ENCODE measurements around the gene PIK3R5.

PIK3R5 gene

DNA sequence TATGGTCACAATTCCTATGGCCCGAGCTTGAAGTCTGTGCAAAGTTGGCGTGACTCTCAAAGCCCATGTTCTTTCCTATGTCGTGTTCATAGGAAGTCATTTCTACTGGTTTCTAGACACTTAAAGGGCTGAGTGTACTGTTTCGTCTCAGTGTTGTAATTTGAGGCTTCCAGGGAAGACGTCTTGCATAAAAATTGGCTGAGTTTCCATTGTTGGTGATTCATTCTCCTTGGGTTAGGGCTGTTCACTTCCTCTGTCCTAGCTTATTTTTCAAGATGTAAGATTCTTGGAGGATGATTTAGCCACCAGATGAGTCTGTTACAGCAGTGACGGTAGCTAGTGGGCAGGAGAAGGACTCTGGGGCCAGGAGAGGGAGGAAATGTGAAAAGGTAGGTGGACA, 43.1 kb downstream of the PIK3R5 start:
- DNase-seq (ENCODE audit: low read depth) = no peak

DNA sequence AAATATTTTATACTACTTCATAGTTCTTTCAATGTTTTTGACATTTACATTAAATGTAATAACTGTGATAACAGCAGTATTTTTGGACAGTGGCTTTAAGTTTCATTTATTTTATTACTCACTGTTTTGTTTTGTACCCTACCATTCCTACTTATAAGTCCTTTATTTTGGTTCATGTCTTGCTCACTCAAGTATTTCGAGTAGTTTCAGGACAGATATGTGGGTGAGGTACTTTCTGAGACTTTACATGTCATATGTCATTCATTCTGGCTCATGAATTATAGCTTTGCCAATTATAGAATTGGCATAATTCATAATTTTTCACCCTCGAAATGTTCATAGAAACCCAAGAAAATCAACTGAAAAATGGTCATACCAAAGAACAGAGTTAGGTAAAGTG, 44.4 kb downstream of the PIK3R5 start:
- DNase-seq (ENCODE audit: low read depth) = no peak

DNA sequence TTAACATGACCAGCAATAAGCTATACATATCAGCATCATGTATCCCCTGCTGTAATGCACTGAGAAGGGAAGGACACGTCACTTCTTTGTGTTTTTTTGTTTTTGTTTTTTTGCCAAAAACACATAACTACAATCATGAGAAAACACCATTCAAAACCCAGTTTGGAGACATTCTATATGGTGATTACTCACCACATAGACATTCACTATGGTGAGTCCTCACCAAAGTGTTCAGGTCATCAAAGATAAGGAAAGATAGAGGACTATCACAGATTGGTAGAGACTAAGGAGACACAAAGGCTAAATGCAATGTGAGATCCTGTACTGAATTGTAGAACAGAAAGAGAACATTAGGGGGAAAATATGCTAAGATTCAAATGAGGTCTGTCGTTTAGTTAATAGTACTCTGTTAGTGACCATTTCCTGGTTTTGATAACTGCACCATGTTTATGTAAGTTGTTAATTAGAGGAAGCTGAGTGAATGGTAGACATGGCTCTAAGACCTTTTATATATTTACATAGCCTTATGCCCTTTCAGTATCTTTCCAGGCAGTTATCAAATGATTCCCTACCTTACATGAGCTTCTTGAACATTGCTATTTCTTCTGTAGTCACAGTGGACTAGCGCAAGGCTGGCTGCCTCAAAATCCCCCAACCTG, 46.6 kb downstream of the PIK3R5 start:
- no peak for DNase-seq (ENCODE audit: low read depth)

DNA sequence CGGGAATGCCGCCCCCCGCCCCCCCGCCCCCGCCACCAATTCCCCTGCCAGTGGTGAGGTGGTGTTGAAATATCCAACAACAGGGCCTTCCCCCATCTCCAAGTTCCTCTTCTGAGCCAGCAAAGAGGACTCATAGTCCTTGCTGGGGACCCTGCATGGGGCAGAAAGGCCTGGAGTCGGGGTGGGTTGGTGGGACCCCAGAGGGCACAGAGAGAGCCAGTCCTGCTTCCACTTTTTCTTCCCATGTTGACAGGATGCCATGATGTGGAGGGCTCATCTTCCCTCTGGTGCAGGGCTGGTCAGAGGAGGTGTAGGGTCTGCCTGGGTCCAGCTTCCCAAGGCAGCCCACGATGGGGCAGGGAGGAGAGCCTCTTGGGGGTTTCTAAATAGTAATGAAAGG, 49.0 kb downstream of the PIK3R5 start:
- no peak for DNase-seq (ENCODE audit: low read depth)

DNA sequence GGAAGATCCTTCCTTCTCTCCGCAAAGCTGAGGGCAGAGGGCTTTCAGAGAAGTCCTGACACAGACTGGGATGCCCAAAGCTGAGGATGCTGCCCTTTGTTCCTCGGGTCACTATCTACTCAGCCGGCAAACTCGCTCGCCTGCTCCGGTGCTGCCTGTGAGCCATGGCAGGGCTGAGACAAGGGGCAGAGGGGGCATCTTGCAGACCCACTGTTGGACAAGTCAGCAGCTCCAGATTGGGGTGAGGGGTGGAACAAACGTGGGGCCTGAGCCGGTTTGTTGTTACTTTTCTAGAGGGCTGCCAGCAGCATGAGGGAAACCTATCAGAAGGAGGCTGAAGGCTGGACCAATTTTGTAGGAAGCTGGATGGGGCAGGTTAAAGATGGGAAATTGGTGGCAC, 51.0 kb downstream of the PIK3R5 start:
- no peak for DNase-seq (ENCODE audit: low read depth)

DNA sequence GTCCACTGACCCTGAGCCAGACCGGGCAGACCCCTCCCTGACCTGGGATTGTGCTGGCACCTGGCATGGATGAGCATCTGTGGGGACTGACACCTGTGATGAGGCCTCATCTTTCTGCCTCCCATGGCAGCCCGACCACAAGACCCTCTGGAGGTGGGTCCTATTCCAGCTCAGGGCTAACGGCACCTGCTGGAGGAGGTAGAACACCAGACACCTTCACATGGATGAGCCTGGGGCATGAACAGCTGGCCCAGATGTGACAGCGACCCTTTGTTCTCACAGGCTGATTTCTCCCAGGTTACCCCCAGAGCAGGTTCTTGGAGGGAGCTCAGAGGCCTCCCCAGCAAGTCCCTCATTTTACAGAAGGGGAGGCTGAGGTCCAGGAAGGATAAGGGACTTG, 51.6 kb downstream of the PIK3R5 start:
- no peak for DNase-seq (ENCODE audit: low read depth)

DNA sequence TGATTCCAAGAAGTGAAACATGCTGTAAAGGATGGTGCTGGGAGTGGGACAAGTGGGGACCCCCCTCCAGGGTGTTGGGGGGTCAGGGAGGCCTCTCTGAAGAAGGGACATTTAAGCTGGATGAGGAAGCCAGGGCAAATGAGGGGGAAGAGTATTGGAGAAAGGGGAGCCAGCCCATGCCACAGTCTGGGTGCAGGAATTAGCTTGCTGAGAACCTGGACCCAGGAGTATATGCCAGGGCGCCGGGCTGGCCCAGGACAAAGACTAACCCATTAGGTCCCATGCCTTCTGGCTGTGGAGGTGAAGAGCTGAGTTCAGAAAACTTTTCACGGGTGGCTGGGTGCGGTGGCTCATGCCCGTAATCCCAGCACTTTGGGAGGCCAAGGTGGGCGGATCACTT, 52.4 kb downstream of the PIK3R5 start:
- DNase-seq (ENCODE audit: low read depth) = no peak

DNA sequence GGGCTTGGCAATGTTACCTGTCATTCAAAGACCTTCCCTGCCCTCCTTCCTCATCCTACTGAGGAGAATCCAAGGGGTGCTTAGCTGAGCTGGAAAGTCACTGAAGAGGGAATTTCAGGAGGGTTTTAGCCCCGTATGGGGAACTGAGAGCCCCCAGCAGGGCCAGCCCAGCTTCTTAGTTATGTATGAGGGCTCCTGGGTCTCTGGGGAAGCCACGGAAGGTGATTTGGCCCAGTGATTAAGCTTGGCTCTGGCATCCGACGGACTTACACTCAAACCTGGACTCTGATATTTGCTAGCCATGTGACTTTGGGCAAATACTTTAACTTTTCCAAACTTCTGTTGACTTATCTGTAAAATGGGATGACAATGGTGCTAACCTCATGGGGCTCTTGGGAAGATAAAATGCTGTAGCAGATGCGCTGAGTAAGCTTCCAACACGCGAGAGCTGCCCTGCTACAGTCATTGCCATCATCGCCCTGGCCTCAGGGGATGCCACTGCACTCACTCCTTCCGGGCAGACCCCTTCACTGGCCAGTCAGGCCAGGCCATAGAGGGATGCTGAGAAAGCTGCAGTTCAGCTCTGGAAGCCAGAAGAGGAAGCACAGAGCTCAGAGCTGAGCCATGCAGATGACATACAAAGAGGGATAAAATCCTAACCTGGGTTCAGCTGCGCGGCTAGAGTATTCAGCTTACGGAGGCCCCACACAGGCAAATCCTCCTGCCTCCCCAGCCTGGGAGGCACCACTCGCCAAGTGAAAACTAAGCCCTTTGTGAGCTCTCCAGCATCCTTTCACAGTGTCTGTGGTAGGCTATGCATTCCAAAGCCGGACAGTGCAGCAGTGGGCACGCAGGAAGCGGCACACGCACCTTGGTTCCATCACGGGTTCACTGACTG, 53.2 kb downstream of the PIK3R5 start:
- no peak for DNase-seq (ENCODE audit: low read depth)

DNA sequence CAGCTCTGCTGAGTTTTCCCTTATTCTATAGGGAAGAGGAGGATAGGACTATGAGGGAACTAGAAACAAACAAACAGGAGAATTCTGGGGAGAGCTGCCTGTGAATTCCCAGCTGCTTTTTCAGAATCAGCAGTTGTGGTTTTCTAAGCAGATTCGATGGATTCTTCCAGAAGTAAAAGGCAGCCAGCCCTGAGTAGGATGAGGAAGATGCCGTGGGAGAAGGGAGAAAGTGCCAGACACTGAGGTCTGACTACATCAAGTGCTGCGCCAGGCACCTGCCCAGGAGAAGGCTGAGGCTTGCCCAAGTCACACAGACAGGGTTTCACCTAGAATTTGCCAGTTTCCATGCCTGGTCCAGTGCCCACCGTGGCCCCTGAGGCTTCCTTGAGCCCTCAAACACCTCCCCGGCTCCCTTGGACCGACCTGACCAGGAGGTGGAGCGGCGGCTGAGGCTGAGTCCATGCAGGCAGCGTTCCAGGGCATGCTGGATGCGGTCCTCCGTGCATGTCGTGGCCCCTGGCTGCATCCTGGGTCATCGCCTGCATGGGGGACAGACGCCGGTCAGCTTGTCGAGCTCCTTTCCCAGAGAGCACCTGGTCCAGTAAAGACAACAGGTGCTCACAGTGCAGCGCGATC, 54.4 kb downstream of the PIK3R5 start:
- DNase-seq (ENCODE audit: low read depth) = no peak

DNA sequence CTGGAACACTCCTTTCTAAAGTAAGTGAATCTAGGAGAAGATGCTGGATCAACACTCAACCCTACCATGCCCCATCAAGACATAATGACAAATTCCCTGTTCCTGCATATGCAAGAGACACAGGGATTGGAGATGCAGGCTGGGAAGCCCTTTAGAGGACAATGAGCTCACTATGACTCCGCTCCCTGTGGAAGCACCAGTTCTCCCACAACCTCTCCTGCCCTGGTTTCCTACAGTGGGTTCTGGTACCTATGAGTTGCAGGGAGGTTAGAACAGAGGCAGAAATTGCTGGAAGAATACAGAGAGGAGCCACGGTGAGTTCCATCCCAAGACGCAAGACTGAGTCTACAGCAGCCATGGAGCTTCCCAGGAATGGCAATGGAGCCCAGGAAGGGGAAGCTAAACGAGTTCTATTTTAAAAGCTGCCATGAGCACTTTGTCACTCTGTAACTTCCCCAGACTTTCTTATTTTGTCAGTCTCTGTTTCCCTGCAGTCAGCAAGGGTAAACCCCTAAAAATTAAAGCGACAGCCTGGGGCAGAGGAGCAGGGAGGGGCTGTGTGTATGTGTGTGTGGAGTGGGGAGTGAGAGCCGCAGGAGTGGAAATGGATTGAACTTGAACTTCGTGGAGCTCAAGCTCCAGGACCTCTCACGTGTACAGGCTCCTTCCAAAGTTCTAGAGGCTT, 55.8 kb downstream of the PIK3R5 start:
- DNase-seq (ENCODE audit: low read depth) = no peak

DNA sequence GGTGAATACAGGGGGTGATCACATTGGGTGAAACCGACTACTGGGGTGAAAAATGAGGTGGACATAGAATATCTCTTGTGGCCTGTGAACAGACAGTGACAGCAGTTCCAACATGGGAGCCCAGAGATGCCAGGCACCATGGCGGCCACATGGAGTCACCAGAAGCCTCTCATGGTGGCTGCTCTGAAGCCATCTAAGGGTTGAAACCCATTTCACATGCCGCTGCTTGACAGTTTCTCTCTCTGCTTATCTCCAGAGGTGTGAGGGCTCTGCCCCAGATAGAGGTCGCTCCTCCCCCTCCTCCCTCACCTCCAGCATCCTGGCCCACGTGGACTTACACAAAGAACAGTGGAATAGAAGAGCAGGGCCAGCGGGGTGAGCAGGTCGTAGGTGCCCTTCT, 60.2 kb downstream of the PIK3R5 start:
- DNase-seq (ENCODE audit: low read depth) = no peak

DNA sequence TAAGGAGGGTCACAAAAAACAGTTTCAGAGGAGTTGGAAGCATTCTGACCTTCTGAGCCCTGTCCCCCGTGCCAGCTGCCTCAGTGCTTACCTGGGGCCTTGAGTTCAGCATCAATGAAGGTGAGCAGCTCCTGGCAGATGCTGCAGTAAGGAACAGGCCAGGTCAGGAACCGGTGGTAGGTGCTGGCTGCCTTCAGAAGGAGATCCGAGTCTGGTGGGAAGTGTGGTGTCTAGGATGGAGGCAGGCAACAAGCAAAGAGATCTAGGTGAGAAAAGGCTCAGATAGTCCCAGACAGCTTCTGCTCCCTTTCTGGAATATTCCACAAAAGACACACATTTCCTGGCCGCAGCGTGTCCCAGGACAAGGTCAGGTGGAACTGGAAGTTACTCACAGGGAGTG, 60.8 kb downstream of the PIK3R5 start:
- DNase-seq (ENCODE audit: low read depth) = no peak

DNA sequence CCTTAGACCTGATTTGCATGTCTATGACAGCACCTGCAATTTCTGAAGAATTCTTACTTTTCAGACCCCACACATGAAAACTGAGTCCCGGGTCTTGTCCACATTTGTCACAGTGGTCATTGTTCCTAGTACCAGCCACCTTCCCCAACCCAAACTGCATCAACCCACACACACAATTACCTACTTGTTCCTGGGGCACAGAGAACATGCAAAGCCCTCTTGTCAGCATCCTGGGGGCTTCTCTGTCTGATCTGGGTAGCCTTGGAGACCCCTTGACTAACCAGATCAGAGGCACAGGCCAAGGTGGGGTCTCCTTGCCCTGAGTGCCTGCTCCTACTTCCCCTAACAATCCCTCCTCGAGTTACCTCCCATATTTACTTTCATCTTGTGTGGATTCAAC, 61.3 kb downstream of the PIK3R5 start:
- DNase-seq (ENCODE audit: low read depth) = no peak

DNA sequence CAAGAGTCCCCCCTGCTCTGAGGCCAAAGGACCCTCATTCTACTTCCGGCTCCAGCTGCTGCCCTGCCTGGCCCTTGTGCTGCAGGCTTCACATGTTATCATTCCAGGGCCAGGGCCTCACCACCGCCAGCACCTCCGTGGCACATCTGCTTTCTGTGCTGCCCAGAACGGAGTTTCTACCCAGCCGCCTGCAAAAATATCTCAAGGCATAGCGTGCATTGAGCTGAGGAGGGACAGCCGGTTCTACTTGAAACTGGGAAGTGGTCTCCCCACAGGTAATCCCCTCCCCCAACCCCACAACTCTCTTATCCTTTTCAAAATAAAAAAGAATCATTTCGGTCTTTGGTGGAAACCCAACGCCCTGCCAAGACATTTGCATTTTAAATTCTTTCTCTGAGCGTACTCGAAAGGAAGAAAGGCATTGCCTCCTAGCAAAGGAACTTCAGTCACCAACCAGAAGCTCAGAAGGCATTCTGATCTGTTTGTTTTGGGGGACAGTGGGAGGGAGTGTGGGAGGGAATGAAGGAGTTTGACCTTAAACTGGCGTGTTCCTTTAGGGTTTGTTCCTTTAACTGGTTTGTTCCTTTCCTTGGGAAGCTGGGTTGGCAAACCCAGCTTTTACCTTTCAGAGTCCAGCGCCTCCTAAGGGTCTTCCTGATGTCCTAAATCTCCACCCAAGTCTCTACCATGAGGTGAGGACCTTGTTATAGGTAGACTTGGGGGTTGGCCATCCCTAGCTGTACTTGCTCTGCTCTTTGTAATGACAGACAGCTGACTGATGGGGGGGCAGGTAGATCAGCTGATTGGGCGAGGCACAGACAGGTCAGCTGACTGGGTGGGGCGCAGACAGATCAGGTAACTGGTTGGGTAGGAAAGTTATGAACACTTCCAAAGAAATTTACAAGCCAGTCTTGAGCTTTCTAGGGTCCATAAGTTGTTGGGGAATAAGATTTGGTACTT, 64.6 kb downstream of the PIK3R5 start:
- DNase-seq (ENCODE audit: low read depth) = no peak

DNA sequence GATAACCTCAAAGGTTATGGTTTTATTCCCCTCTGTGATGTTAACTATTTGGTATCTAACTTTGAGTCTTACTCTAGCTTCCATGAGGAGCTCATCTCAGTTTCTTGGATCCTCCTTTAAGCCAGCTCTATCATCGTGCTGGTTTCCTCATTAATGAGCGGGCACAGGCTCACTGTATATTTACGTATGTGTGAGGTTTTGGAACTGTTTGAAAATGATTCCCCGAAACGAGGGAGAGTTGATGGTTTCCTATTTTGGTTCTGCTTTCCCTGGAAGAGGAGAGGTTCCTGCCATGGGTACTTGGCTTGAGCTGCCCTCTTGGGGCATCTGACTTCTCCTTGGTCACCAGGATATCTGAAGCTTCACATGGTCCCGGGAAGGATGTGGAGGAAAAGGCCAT, 65.3 kb downstream of the PIK3R5 start:
- no peak for DNase-seq (ENCODE audit: low read depth)

DNA sequence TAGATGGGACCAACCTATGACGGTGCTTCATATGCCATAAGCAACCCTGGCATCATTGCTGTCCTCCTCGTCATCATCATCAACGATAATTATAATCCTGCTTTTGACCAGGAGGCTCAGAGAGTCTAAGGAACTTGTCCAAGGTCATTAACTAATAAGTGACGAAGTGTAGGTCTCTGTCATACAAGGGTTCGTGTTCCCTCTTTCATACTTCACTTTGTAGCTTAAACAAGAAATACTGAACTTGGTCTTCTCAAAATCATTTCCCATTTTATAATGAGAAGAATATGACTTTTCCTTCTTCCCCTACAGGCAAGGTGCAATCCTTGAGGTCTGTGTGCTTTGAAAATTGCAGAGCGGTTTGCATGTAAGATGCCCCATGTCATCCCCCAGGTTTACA, 66.9 kb downstream of the PIK3R5 start:
- DNase-seq (ENCODE audit: low read depth) = no peak

DNA sequence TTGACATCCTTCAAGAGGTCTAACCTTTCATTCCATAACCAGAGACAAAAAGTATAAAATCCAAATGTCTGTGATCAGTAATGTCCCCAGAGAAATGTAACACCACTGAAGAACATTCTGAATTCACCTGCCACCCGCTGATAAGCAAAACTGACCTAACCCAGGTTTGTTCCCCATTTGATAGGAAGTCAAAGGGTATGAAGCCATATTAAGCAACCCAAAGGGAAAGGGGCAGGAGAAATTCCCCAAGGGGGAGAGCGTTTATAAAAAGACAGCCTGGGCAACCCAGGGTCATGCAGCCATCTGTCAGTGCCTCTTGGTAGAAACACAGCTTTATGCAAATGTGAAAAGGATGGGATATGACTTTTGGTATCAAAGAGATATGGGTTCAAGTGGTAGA, 67.4 kb downstream of the PIK3R5 start:
- DNase-seq (ENCODE audit: low read depth) = no peak

DNA sequence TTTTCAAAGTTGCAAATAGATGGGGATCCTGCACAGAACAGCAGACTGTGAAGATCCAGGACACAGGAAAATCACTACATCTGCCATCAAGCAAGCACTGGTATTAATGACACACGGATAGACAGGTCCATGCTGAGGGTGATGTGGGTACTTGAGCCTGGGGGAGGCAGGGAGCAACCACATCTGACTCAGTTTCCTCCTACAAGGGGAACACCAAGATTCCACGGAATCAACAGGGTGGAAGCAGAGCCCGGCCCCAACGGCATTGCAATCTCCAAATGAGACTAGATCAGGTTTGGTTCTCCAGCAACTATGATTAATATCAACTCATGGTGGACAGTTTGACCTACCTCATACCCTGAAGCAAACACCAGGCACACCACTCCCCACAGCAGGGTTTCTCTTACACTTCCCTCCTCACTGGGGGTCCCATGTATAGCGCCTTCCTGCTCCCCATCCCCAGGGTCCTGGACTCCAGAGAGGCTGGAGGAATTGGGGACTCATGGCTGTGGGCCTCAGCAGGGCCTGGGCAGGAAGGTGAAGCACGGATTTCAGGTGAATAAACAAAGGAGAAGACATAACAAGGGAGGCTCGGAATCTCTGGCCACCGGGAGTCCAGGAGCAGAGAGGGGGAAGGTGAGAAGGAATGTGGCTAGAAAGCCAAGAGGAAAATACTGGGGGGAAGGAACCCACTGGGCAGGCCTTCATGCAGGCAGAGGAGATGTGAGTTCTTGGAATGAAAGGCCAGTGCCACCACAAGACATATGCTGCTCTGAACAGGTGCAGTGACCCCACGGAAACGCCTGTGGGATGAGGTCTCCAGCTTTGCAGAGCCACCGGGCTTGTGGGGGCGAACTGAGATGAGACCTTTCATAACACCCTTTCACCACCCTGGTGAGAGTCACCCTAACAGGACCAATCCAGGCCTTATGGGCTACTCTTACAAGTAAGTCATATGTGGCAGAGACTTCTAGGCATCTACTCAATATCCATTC, 68.6 kb downstream of the PIK3R5 start:
- DNase-seq (ENCODE audit: low read depth) = no peak

DNA sequence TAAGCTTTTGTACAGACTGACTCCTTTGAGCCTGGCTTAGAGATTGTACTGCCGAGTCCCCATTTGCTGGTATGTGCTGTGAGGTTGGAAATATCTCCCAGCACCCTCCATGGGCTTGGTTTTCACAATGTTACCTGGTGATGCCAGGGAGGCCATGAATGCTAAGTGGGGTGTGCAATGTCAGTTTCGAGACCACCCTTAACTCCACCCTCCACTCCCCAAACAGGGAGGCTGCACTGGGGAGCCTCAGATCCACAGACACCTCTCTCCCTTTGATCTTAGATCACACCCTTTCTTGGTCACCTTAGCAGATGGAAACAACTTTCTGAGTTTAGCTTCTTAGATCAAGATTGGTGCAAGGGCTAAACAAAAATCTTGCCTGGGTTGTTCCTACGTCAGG, 69.4 kb downstream of the PIK3R5 start:
- DNase-seq (ENCODE audit: low read depth) = no peak

All from stimulated activated CD4-positive, alpha-beta T cell treated with anti-CD3 and anti-CD28 coated beads, Interleukin-2, amount 100 ng/mL, for 4 hours (primary cell).